Loucy (cell line): ENCODE data around the gene ASCC1.

Experiments
- CTCF ChIP-seq: fragments of 200-600 bp; sonication (generic); conservative IDR thresholded peaks from 2 replicates; pipeline ENCODE4 v1.5.1; 2014; ENCODE audit warnings: mild to moderate bottlenecking, antibody characterized with exemption, low read length
- EZH2phosphoT487 ChIP-seq: fragments of 200-600 bp; IDR thresholded peaks from 2 replicates; pipeline ENCODE4 v1.6.1; 2018; ENCODE audit warnings: antibody characterized with exemption, mild to moderate bottlenecking, moderate library complexity, borderline replicate concordance

GRCh38 chr10:72072046-72072445 lies 144.0 kb downstream of the ASCC1 start:
- TF ChIP-seq CTCF (no peak), EZH2phosphoT487 (no peak)
